HG03066 (cell line): ENCODE measurements around the gene PNPT1.
"Not testable (repeated sequence)": the region's sequence is repeated elsewhere in the genome, so short reads cannot be mapped to it uniquely, and the experiment has no call there.

Source experiments
- ATAC-seq: cut with Tn5 transposase; IDR thresholded peaks from one replicate; pipeline ENCODE4 v1.9.1; 2021; ENCODE audit warnings: low read depth; ENCODE audit not compliant: unreplicated experiment

The PNPT1 gene

DNA sequence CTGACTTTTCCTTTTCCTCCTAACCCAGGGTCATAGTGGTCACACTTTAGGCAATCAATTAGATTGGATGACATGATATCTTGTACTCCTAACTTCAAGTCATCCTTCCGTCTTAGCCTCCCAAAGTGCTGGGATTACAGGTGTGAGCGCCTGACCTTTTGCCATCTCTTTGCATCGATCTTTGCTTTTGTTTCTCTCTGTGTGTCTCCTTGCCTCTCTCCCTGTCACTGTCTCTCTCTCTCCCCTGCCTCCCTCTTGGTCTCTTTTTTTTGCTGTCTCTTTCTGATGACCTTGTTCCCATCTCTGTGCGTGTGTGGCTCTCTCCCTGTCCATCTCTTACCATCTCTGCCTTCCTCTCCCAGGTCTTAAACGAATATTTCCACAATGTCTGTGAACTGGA is 904 bp downstream of the PNPT1 start:
- ATAC-seq, result not testable (repeated sequence)

GRCh38 chr2:55672630-55673029 is 21.0 kb downstream of the PNPT1 start:
- no peak for ATAC-seq

DNA sequence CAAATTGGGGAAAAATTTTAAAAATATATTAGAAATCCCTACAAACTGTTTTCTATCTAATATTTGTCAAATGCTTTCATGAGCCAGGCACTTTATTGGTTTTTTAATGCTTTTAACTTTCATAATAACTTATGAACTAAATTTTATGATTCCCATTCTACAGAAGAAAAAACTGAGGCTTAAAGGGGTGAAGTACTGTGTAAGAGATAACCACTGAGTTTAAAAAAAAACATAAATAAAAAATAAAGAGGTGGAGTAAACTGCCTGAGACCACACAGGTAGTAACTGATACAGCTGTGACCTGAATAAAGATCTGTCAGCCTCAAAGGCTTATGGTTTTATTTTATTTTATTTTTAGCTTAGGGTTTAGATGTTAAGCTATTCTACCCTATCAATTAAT is 24.7 kb downstream of the PNPT1 start:
- ATAC-seq, result no peak

DNA sequence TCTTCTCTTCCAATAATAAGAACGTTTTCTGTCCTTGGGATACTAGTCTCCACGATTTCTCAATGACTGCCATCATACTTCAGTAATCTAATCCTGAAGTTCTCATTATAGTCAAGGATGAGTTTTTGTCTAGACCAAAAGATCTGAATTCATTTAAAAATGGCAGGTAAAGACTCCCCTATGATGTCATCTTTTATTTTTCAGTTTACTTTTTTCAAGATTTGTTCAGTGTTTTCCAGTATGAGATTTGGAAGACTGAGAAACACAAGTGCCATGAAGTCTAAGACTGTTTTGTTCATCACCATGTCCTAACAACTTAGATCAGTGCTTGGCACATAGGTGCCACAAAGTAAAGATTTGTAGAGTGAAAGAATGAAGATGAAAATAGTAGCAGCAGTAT is 40.4 kb downstream of the PNPT1 start:
- ATAC-seq, result no peak

GRCh38 chr2:55649211-55649610 is 44.4 kb downstream of the PNPT1 start:
- no peak for ATAC-seq

GRCh38 chr2:55636831-55637230 is 56.8 kb downstream of the PNPT1 start:
- no peak for ATAC-seq

DNA sequence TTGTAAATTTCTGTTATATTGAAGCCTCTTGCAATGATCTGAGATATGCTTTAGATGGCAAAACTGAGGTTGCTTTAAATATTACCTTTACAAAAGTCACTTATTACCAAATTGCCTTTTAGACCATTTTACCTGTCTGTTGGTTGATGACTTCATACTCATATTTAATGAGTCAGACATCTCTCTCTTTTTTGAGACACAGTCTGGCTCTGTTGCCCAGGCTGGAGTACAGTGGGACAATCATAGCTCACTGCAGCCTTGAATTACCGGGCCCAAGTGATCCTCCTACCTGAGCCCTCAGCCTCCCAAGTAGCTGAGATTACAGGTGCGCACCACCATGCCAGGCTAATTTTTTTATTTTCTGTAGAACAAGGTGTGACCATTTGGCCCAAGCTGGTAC is 64.7 kb downstream of the PNPT1 start:
- ATAC-seq, result no peak

DNA sequence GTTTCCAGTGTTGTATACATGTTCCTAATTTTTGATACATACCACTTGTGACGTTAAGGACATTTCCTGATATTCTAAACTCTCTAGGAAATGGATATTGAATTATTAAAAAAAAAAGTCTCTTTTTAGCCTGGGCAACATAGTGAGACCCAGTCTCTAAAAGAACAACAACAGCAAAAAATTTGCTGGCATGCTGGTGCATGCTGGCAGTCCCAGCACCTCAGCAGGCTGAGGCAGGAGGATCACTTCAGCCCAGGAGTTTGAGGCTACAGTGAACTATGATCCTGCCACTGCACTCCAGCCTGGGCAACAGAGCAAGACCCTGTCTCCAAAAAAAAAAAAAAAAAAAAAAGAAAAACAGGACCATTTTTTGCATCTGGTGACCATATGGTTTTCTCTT is 65.7 kb downstream of the PNPT1 start:
- ATAC-seq, result no peak

DNA sequence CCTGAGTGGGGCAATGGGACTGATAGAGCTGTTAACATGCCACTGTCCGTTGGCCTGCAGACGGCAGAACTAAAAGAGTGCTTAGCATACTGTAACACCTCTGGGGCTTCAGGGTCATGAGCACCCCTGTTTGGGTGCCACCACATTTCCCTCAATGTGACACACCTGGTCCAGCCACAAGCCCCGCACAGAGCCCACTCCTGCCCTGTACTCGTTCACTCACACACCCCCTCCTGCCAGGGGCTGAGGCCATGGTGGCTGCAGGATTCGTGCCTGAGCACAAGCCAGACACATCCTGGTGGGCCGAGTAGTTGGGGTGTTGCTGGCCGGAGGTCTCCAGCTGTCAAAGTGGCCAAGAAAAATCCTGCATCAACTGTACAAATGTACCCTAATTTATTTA is 71.8 kb downstream of the PNPT1 start:
- no peak for ATAC-seq

GRCh38 chr2:55620123-55620779 is 73.4 kb downstream of the PNPT1 start:
- ATAC-seq, result no peak

GRCh38 chr2:55618275-55619055 is 75.2 kb downstream of the PNPT1 start:
- ATAC-seq, result peak; percentile 29

- no peak for ATAC-seq
These were observed 75.7 kb downstream of the PNPT1 start for GRCh38 chr2:55618025-55618274.

GRCh38 chr2:55617175-55618024 is 76.2 kb downstream of the PNPT1 start, which contains the start of gene PPP4R3B:
Gene PPP4R3B (minus strand): TSS chr2:55617622. CDS start chr2:55617285, 337 bp downstream.
- ATAC-seq, result peak; percentile 75

DNA sequence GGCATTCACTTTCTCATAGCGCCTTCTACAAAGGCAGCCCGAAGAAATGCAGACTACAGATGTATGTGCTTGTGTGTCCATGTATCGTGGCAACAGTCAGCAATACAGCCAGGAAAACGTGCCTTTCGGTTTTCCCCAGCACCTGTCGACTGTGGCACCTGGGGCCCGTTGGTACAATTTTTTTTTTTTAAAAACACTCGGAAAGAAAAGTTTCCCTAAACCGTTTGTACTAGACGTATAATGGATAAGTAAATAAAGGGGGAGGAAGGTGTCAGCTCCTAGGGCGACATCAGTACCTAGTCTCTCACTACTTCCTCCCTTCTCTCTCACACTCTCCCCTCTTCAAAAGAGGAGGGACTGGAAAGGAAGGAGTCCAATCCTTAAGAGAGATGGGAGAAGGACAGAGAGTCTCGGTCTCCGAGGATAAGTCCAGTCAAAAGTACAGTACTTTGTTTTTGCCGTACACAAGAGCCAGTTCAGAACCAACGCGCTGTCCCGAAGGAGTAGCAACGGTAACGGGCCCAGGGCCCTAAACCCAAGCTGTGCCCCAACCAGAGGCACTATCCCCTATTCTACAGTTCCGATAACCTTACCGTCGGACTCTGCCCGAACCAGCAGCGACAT is 77.0 kb downstream of the PNPT1 start:
- peak; percentile 15 for ATAC-seq

DNA sequence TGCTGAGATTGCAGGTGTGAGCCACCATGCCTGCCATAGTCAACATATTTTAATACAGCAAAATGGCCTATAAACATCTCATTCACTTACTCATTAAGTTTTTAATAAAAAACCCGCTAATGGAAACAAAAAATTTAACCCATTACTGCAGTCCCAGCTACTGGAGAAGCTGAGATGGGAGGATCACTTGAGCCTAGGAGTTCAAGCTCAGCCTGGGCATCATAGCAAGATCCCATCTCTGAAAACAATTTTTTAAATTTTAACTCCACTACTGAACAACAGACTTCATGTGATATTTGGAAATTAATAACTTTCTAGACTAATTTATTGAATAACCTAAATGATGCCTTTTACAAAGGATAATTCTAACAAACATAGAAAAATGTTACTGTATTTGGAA is 81.6 kb downstream of the PNPT1 start:
- ATAC-seq, result no peak

DNA sequence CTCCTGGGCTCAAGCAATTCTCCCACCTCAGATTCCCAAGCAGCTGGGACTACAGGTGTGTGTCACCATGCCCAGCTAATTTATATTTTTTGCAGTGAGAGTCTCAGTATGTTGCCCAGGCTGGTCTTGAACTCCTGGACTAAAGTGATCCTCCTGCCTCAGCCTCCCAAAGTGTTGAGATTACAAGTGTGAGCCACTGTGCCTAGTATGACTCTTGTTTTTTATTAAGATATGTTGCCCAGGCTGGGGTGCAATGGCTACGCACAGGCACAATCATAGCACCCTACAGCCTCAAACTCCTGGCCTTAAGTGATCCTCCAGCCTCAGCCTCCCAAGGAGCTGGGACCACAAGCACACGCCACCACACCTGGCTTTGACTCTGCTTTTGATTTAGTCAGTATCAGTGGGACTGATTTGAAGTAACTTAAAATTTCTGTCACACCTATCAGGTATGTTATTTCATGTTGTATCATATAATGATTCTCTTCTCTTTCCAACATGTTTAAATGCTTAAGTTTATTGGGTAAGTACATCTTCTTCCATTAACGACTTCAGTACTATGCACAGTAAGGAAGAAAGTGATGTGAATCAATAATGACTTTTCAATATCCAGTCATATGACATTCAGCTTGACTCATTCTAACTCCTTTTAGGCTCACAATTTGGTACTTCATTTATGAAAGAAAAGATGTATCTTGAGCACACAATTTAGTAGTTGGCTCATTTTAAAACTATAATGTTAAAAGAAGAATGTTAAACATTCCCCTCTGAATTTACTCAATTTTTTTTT is 82.5 kb downstream of the PNPT1 start:
- no peak for ATAC-seq

GRCh38 chr2:55609938-55610578 is 83.6 kb downstream of the PNPT1 start:
- ATAC-seq, result no peak

DNA sequence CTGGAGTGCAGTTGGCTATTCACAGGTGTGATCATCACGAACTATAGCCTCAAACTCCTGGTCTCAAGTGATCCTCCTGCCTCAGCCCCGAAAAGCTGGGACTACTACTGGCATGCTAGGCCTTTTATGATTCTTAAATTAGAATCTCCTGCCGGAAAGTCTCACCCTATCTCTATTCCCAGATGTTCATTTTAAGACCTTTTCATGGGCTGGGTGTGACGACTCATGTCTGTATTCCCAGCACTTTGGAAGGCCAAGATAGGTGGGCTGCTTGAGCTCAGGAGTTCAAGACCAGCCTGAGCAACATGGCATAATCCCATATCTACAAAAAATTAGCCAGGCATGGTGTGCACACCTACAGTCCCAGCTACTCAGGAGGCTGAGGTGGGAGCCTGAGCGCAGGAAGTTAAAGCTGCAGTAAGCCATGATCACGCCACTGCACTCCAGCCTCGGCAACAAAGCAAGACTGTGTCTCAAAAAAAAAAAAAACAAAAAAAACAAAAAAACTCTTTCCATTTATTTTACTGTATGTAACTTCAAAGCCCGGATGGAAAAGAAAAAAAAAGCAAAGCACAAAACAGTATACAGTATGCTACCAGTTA is 84.3 kb downstream of the PNPT1 start:
- no peak for ATAC-seq

GRCh38 chr2:55607717-55608116 is 85.9 kb downstream of the PNPT1 start:
- no peak for ATAC-seq
